EH (cell line): ENCODE results near the gene HOXC11.
A peak's percentile ranks its signal among the peaks of the same experiment; 100 is the strongest.

ENCODE experiments used
- DNase-seq: peaks from one replicate; pipeline ENCODE4 v3.0.0-alpha.2; 2015; ENCODE audit warnings: low read depth

The HOXC11 gene

DNA sequence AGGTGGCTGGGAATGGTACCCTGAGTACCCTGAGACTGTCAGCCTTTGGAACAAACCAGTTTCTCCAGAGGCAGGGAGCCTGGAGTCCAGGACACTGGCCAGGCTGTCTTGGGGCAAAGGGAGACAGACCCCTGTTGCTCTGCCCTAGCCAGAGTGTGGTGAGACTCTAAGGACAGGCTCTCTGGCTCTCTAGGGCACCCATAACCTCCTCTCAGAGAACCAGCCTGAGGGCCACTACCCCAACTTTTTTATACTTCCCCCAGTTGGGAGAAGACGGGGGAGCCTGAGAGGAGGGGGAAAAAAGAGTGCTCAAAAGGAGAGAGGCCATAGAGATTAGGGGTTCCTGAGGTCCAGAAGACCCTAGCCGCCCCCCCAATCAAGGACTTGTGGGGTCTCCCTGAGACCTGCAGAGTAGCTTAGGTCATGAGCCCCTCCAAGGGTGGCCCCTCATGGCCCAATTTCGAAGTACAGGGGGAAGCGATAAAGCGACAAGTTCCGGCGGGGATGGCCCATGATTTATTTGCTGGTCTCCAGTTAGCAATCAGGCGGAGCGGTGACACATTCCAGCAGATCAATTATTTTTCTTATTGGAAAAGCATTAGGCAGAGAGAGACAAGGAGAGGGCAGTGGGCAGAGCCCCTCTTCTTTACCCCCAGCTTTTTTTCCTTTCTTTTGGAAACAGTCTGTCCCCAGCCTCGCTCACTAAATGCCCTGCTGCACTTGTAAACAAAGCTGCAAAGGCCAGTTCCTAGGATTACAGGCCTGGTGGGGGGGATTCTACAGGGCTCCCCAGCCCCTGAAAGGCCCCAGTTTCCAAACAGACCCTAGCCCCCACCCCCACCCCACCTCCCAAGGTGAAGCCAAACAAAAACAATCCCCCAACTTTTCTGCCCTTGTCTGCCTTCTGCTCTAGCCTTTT, 37.4 kb downstream of the HOXC11 start:
- no peak for DNase-seq

DNA sequence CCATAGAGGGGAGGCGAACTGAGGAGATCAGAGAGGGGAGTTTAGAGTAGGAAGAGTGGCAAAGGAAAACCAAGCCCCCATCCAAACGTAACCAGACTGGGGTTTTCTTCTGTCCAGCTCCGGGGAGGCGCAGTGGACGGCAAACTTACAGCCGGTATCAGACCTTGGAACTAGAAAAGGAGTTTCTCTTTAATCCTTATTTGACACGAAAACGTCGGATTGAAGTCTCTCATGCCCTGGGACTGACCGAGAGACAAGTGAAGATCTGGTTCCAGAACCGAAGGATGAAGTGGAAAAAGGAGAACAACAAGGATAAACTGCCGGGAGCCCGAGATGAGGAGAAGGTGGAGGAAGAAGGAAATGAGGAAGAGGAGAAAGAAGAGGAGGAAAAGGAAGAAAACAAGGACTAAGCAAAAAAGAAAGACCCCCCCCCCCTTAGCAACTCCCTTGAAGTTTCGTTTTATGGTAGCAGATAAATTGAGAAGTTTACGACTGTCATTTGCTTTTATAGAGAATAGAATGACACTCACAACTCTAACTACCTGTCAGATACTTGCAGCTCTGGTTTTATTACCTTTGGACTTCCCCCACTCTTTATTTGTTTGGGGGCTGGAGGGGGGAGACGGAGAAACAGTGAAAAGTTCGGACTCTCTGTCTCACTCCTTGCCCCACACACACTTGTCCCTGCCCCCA, 38.2 kb downstream of the HOXC11 start:
- no peak for DNase-seq

DNA sequence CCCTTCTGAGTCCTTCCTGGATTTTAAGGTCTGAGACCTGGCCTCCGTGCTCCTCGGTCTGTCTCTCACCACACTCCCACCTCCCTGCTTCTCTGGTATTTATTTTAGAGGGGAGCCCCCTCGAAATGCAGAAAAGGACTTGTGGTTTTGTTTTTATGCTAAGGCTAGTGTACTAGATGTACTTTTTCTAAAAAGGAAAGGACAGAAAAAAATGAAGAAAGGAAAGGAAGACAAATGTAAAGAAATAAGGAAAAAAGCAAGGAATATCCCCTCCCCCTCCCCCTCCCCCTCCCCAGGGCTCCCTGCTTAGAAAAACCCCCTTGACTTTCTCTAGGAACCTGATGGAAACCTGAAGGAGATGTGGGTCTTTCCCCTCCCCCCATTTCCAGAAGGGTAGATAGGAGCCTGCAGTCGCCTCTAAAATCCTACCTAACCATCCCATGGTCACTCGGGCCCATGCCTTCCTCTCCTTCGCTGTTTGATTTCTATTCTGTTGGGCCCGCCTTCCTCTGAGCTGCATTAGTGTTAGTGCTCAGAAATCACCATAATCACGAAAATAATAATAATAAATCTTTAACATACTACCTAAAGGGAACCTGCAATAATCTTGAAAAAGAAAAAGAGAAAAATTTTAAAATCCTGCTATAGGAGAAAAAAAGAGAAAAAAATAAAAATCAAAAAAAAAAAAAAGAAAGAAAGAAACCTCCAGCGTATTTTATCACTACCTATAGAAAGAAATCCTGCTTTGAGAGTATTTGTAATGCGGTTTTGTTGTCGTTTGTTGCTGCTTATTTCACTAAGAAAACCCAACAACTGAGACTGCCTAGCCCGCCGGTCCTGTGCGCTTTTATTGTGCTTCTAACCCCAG, 39.0 kb downstream of the HOXC11 start:
- DNase-seq = no peak

GRCh38 chr12:54012631-54013409, 39.9 kb downstream of the HOXC11 start:
- no peak for DNase-seq

DNA sequence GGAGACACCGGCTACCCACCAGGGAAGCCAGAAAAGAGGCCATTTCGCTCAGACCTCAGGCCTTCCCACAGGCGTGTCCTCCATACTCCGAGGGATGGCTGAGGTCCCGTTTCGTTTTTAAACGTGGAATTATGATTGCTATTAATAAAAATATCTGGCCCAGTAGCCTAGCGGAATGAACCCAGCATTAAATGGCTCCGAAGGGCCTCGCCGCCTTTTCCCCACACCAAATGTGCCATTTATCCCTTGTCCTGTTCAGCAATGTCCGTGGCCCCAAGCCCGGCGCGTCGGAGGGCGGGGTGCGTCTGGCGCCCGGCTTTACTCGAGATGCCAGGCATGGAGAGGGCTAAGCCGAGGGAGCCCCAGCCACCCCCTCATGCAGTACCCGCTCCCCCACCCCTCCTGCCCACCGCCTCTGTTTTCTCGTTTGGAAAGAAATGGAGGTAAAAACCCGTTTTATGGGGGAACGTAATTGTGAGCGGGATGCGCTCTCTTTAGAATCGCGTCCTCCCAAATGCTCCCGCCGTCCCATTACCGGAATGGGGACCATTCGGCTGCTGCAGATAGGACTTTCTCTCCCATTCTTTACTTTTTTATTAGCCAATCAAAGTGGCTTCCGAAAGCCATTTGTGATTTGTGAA, 41.6 kb downstream of the HOXC11 start:
- no peak for DNase-seq

- no peak for DNase-seq
Measured at GRCh38 chr12:54015018-54015931, 42.3 kb downstream of the HOXC11 start.

- DNase-seq = no peak
Measured at GRCh38 chr12:54016051-54016450, 43.1 kb downstream of the HOXC11 start.

GRCh38 chr12:54016478-54016964, 43.6 kb downstream of the HOXC11 start:
- peak; percentile 90 for DNase-seq

DNA sequence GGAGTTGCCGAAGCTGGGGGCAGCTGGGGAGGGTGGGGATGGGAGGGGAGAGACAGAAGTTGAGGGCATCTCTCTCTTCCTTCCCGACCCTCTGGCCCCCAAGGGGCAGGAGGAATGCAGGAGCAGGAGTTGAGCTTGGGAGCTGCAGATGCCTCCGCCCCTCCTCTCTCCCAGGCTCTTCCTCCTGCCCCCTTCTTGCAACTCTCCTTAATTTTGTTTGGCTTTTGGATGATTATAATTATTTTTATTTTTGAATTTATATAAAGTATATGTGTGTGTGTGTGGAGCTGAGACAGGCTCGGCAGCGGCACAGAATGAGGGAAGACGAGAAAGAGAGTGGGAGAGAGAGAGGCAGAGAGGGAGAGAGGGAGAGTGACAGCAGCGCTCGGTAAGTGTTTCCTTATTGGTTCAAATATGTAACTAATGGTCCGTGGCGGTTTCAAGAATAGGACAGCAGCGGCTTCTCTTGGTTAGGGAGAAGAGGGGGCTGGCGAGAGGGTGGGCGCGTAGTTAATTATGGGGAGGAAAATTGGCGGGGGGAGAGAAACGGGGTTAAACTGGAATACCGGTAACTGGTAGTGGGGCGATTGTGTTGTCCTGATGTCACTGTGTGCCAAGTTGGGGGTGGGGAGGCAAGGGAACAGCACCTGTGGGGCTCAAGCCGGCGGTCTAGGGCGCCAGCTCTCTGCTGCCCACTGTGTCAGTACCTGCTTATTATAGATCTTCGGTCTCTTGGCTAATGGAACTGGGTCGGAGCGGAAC, 44.3 kb downstream of the HOXC11 start:
- peak; percentile 43 for DNase-seq

DNA sequence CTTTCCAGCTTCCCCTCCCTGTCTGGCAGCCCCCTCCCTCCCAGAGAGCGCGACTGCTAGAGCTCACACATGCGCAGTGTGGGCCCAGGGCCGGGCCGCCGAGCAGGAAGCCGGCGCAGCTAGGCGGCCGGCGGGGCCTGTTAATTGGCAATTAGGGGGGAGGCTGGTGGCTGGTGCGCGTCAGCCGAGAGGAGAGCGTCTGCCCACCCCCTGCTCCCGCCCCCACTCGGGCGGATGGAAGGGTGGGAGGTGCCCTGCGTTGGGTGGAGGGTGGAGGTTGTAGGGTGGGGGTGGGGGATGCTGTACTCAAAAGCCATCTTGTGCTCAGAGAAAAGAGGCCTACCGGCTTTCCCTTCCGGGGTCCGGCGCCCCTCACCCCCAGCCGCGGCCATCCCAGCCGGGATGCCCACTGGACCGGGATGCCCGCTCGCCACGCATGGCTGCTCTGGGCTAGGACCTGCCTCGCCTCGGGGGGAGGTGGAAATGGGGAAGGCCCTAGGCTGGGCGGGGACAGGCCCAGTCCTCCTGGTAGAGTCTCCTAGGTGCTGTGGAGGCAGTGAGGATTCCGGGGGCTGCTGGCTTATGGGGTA, 45.0 kb downstream of the HOXC11 start:
- DNase-seq = peak; percentile 93

DNA sequence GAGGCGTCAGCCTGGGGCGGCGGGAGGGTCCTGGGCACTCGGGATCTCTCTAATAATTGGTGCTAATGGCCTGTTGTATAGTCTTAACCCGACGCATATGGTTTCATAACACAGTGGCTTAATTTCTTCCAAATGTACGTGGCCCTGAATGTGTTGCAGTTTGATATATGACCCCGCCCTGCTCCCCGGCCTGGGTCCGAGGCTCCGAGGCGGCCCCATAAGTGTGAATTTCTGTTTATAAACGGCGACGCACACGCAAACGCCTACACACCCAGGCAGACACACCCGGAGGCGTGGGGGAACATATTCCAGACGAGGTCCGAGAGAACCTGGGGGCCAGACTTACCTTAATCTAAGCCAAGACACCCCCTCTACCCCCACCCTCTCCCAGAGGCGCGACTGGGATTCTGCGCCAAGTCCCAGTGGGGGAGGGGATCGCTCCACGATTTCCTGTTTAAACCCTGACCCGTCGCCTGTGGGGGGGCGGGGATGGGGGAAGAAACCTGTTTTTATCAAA, 45.6 kb downstream of the HOXC11 start:
- DNase-seq = no peak

DNA sequence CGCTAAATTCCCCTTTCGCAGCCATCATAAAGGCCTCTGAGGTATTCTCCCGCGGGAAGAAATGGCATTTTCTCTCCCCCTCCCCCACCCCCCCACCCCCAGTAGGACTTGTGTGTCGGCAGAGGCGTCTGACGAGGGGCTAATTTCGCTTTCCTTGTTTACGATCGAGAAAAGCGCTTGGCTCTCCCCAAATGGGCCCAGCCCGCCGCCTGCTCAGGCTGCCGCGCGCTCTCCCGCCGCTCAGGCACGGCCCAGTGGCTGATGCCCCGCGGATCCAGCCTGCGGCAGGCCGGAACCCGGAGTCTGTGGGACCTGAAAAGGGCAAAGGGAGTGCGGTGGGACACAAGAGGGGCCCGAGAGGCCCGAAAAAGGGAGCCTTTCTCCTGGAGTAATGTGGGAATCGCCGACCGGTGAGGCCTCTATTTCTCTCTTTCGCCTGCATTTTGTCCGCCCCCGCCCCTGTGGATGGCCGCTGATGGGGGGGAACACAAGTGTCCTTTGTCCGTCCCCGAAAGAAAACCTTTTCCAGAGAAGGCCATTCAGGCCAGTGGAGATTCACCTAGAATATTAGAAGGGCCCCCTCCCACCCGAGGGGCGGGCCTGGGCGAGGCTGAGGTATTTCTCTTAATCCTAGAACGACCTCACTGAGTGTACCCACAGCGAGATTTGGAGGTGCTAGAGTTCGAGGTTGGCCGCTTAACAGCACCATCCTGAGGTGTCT, 46.3 kb downstream of the HOXC11 start:
- DNase-seq = no peak

- DNase-seq = peak; percentile 71
Measured at GRCh38 chr12:54019924-54020590, 47.1 kb downstream of the HOXC11 start.

DNA sequence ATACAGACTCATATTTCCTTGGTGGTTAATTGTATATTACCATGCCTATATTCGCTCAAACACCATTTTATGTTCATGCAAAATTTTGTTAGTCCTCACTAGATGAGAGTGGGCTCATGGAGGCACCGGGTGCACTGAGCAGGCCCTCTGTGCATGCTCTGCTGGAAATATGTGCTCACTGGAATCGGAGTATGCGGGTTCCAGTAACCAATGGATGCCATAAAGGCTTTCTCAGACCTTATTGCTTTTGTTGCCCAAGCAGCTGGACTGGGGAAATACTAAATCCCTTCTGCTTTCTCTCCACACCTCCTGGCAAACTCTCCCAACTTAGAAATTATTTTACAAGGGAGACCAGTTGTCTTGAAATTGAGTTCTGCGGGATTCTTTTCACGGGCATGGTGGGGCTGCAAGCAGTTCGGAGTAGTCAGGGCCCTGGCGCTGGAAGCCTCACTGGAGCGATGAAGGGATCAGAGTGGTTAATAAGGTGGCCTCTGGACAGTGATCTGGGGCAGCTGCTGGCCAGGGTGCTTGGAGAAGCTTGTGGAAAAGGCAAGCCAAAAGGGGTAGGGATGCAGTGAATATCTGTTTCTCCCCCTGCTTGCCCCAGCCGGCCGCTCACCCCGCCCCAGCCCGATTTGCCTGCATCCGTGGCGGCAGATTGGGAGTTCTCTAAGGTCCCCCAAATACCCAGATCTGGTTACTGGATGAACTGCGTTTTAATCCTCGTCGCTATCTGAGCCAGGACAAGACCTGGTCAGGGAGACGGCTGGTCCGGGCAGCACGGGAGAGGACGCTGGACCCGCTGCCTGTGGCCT, 47.9 kb downstream of the HOXC11 start:
- no peak for DNase-seq

DNA sequence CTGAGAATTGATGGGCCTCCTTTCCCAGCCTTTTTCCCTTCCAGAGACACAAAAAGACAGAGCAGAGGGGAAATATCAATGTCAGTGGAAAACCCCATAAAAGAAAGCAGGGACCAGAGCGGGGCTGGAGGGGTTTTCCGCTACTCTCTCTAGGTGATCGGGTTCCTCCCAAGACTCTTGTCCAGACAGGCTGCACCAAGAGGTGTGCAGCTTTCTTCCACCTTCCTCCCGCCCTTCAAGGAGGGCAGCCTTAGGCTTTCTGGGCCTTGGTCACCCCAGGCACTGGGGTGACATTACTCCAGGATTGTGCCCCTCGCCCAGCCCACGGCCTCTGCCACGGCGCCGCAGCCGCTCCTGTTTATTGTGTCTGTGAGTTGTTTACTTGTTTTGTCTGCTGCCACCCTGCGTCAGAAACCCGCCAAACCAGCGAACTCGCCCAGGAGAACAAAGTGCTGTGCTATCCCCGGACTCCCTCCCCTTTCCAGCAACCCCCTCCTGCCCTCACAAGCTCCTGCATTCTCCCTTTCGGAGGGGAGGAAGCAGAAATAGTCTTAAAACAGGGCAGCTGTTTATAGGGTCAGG, 48.6 kb downstream of the HOXC11 start:
- DNase-seq = no peak
